GM23248 (cell line): ENCODE data around the gene SAG. TPM values are rescaled to one million over a fixed set of nuclear protein-coding genes. Genes with fewer than 3 reads are reported as not detected.

ENCODE experiments used
- DNase-seq: peaks from one replicate; pipeline ENCODE4 v3.0.0-alpha.2; 2015
- H2AFZ ChIP-seq: fragments of 200-600 bp; sonication (generic); 2 replicates; pipeline ENCODE4 v1.6.1; 2016; ENCODE audit warnings: antibody characterized with exemption
- H3F3A ChIP-seq: fragments of 200-600 bp; sonication (generic); 2 replicates; pipeline ENCODE4 v1.6.1; 2016; ENCODE audit warnings: mild to moderate bottlenecking, antibody characterized with exemption, mixed run types; ENCODE audit not compliant: insufficient read depth
- H3K27ac ChIP-seq: fragments of 200-600 bp; sonication (generic); 2 replicates; pipeline ENCODE4 v1.5.1; 2016; ENCODE audit warnings: mild to moderate bottlenecking
- H3K27me3 ChIP-seq: fragments of 200-600 bp; sonication (generic); replicated peaks from 2 replicates; pipeline ENCODE4 v1.6.1; 2016; ENCODE audit warnings: mild to moderate bottlenecking; ENCODE audit not compliant: insufficient read depth
- H3K36me3 ChIP-seq: fragments of 200-600 bp; sonication (generic); 2 replicates; pipeline ENCODE4 v1.6.1; 2016; ENCODE audit warnings: low read depth, mild to moderate bottlenecking
- H3K4me1 ChIP-seq: fragments of 200-600 bp; sonication (generic); 2 replicates; pipeline ENCODE4 v1.6.1; 2016; ENCODE audit warnings: mild to moderate bottlenecking; ENCODE audit not compliant: insufficient read depth
- H3K4me2 ChIP-seq: fragments of 200-600 bp; sonication (generic); one replicate; pipeline ENCODE4 v1.6.1; 2016; ENCODE audit warnings: mild to moderate bottlenecking; ENCODE audit not compliant: unreplicated experiment
- H3K4me3 ChIP-seq: fragments of 200-600 bp; sonication (generic); 2 replicates; pipeline ENCODE4 v1.5.1; 2016; ENCODE audit warnings: mild to moderate bottlenecking
- H3K79me2 ChIP-seq: fragments of 200-600 bp; sonication (generic); 2 replicates; pipeline ENCODE4 v1.6.1; 2016; ENCODE audit warnings: mild to moderate bottlenecking; ENCODE audit not compliant: insufficient read depth
- H3K9ac ChIP-seq: fragments of 200-600 bp; sonication (generic); 2 replicates; pipeline ENCODE4 v1.6.1; 2016; ENCODE audit warnings: mild to moderate bottlenecking
- H3K9me2 ChIP-seq: fragments of 200-600 bp; sonication (generic); 2 replicates; pipeline ENCODE4 v1.6.1; 2016; ENCODE audit warnings: mixed run types, mild to moderate bottlenecking, moderate library complexity; ENCODE audit not compliant: insufficient read depth
- H3K9me3 ChIP-seq: fragments of 200-600 bp; sonication (generic); one replicate; pipeline ENCODE4 v1.6.1; 2017; ENCODE audit warnings: low read depth
- H4K20me1 ChIP-seq: fragments of 200-600 bp; sonication (generic); 2 replicates; pipeline ENCODE4 v1.6.0; 2016; ENCODE audit not compliant: insufficient read depth
- EZH2 ChIP-seq: fragments of 200-600 bp; sonication (generic); IDR thresholded peaks from 2 replicates; pipeline ENCODE4 v1.6.1; 2018; ENCODE audit warnings: antibody characterized with exemption, mild to moderate bottlenecking; ENCODE audit not compliant: insufficient read depth, poor library complexity, severe bottlenecking
- EZH2phosphoT487 ChIP-seq: fragments of 200-600 bp; sonication (generic); IDR thresholded peaks from 2 replicates; pipeline ENCODE4 v1.6.1; 2018; ENCODE audit warnings: antibody characterized with exemption, moderate library complexity, mild to moderate bottlenecking, low read depth; ENCODE audit not compliant: insufficient read depth
- WGBS, 2 experiments: methylation state at CpG; one replicate each; pipeline ENCODE4 v1.1.6; 2015 to 2017; ENCODE audit warnings: low lambda C conversion rate in 2 of 2, low coverage in 1 of 2; ENCODE audit errors: missing lambda C conversion rate in 2 of 2; 5-methylcytosine and 5-hydroxymethylcytosine counted together
- in situ Hi-C: fragments of 300-500 bp; cut with MboI; formaldehyde crosslinking; loops from 2 replicates; pipeline ENCODE4 v1.15.0; 2020
- polyA plus RNA-seq: library from polyadenylated mRNA; unstranded; fragments of >200 nt; fragmentation: Nextera tagmentation; extraction: Ambion mirVana; gene quantifications from 2 replicates; pipeline ENCODE4 v1.2.1, GENCODE V29; 2016
- total RNA-seq: library from RNA; depleted of rRNA; stranded (reverse); fragments of >200 nt; shearing (Covaris generic); gene quantifications from 2 replicates; pipeline ENCODE4 v1.2.3, GENCODE V29; 2014

The SAG gene
- total and polyA plus RNA-seq, 2 experiments from 2014 or later: not detected

GRCh38 chr2:233343171-233343705 is 35.6 kb downstream of the SAG start:
- H3K4me3 ChIP-seq: no peak overlapping the region
- 0 out of 2 replicates have a peak, but pooled peaks cover 14% of the 10 kb centered on the region for H3K27me3 ChIP-seq
- no peak for DNase-seq
- 76 to 77% methylated on average over 15 of the region's 15 CpGs for WGBS, 2 experiments
- no peaks in the 10 kb centered on the region for H3K79me2 ChIP-seq
- H3F3A ChIP-seq: no peaks in the 10 kb centered on the region
- H3K36me3 ChIP-seq: no peaks in the 10 kb centered on the region
- no peak overlapping the region for H3K27ac ChIP-seq
- no peaks in the 10 kb centered on the region for H3K9me3 ChIP-seq
- no peaks in the 10 kb centered on the region for H4K20me1 ChIP-seq
- H3K4me1 ChIP-seq: no peaks in the 10 kb centered on the region
- in situ Hi-C loops: no loop called here
- H3K4me2 ChIP-seq: no peak overlapping the region
- H3K9ac ChIP-seq: no peak overlapping the region
- no peak for TF ChIP-seq EZH2
- no peak for TF ChIP-seq EZH2phosphoT487
- H2AFZ ChIP-seq: no peak overlapping the region
- no peaks in the 10 kb centered on the region for H3K9me2 ChIP-seq

GRCh38 chr2:233346376-233346775 is 38.8 kb downstream of the SAG start:
- Histone ChIP-seq H2AFZ (no peak overlapping the region), H3K27me3 (0 out of 2 replicates have a peak, but pooled peaks cover 8% of the 10 kb centered on the region), H3K27ac (no peak overlapping the region), H3K9me3 (no peaks in the 10 kb centered on the region), H3K9ac (no peak overlapping the region), H3K4me3 (no peak overlapping the region), H3K79me2 (no peaks in the 10 kb centered on the region), H3K36me3 (no peaks in the 10 kb centered on the region), H3K4me2 (no peak overlapping the region), H3K9me2 (no peaks in the 10 kb centered on the region), H3K4me1 (peaks cover 6% of the 10 kb centered on the region), H3F3A (peaks cover 10% of the 10 kb centered on the region), H4K20me1 (no peaks in the 10 kb centered on the region)
- 85 to 87% methylated on average over 12 of the region's 12 CpGs for WGBS, 2 experiments
- TF ChIP-seq EZH2 (no peak), EZH2phosphoT487 (no peak)
- DNase-seq: no peak
- in situ Hi-C loops: no loop called here

DNA sequence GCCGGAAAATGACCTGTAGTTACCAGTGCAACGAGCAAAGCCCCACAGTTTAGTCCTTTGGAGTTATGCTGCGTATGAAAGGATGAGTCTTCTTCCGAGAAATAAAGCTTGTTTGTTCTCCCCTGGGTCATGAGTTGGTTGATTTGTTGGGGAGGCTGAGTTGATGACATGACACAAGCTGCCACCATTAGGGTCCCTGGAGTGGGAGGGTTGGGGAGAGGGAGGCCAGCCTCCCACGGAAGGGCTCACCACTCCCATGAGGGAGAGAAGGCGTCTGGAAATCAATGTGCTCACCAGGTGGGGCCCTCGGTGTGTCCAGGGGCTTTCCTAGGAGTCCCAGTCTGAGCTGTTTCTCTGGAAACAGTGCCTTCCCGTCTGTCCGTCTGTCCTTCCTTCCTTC is 39.3 kb downstream of the SAG start:
- 67 to 72% methylated on average over 8 to 9 of the region's 9 CpGs for WGBS, 2 experiments

DNA sequence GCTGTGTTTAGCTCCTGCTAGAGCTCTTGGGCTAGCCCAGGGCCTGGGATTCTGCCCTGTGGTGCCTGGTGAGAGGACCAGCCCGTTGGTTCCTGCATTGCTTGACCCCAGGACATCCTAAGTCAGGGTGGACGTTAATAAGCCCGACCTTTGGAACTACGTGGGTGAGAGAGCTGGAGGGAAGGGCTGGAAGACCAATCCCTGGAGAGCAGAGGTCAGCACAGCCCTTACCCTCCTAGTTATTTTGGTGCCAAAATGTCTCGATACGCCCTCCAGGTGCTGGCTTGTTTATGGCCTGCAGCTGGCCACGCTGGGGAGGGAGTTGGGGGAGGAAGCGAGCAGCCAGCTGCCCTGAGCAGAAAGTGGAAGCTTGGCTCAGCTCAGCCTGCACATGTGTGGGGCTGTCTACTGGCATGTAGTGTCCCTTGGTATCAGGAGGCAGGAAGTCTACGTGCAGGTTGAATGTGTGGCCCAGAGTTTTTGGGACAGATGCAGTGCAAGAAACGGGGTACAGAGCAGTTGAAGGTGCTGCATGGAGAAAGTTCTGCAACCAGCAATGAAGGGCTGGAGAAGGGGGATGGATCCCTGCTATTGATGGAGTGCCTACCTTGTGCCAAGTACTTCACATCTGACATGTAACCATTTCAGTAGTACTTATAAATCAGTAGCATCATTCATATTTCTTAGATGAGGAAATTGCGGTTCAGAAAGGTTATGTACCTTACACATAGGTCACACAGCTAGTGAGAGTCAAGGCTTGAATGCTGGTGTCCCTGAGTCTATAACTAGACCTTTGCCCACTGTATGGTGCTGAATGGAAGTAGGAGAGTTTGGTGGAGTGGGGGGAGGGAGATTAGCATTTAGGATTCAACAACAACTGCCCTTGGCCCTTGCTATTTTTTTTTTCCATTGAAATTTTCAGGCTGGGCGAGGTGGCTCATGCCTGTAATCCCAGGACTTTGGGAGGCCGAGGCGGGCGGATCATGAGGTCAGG is 41.7 kb downstream of the SAG start:
- Histone ChIP-seq H4K20me1 (no peaks in the 10 kb centered on the region), H3K4me1 (peaks cover 8% of the 10 kb centered on the region), H3K4me2 (no peak overlapping the region), H3K27me3 (0 out of 2 replicates have a peak, but pooled peaks cover 3% of the 10 kb centered on the region), H3K9me3 (no peaks in the 10 kb centered on the region), H3K4me3 (no peak overlapping the region), H3F3A (peaks cover 10% of the 10 kb centered on the region), H3K27ac (no peak overlapping the region), H2AFZ (no peak overlapping the region), H3K9ac (no peak overlapping the region), H3K36me3 (no peaks in the 10 kb centered on the region), H3K9me2 (no peaks in the 10 kb centered on the region), H3K79me2 (no peaks in the 10 kb centered on the region)
- TF ChIP-seq EZH2phosphoT487 (no peak), EZH2 (no peak)
- 48 to 49% methylated on average over 15 of the region's 15 CpGs for WGBS, 2 experiments
- in situ Hi-C loops: no loop called here
- no peak for DNase-seq

More for the DNA sequence above, 39.3 kb downstream of the SAG start:
- H3K4me3 ChIP-seq: no peak overlapping the region
- no peak overlapping the region for H3K9ac ChIP-seq
- DNase-seq: no peak
- no peaks in the 10 kb centered on the region for H3K79me2 ChIP-seq
- no peak for TF ChIP-seq EZH2phosphoT487
- no peak for TF ChIP-seq EZH2
- no peaks in the 10 kb centered on the region for H3K36me3 ChIP-seq
- no peaks in the 10 kb centered on the region for H3K9me2 ChIP-seq
- peaks cover 10% of the 10 kb centered on the region for H3F3A ChIP-seq
- H3K4me2 ChIP-seq: no peak overlapping the region
- H3K27ac ChIP-seq: no peak overlapping the region
- peaks cover 8% of the 10 kb centered on the region for H3K4me1 ChIP-seq
- H4K20me1 ChIP-seq: no peaks in the 10 kb centered on the region
- in situ Hi-C loops: no loop called here
- no peak overlapping the region for H2AFZ ChIP-seq
- H3K27me3 ChIP-seq: 0 out of 2 replicates have a peak, but pooled peaks cover 8% of the 10 kb centered on the region
- H3K9me3 ChIP-seq: no peaks in the 10 kb centered on the region
